Suprapubic skin (tissue), 4 donors: ENCODE measurements around the gene SLC6A12.

ENCODE experiments used
- CTCF ChIP-seq, 2 donors: fragments of 200-600 bp in 1 of 2; fragments of 450-650 bp in 1 of 2; sonication (generic) in 1 of 2; IDR thresholded peaks; one replicate each; pipeline ENCODE4 v1.5.1; 2016 to 2019; ENCODE audit warnings: antibody characterized with exemption in 2 of 2, mild to moderate bottlenecking in 1 of 2, moderate library complexity in 1 of 2
- EP300 ChIP-seq: sonication (generic); formaldehyde crosslinking; IDR thresholded peaks from one replicate; pipeline ENCODE4 v1.6.1; 2017; ENCODE audit warnings: antibody characterized with exemption
- POLR2A ChIP-seq, 2 donors: fragments of 450-650 bp; IDR thresholded peaks; one replicate each; pipeline ENCODE4 v1.6.1; 2017; ENCODE audit warnings: antibody characterized with exemption in 2 of 2, mild to moderate bottlenecking in 2 of 2, moderate library complexity in 2 of 2
- POLR2AphosphoS5 ChIP-seq, 3 donors: sonication (generic); formaldehyde crosslinking; IDR thresholded peaks; one replicate each; pipeline ENCODE4 v1.6.1; 2017; ENCODE audit warnings: antibody characterized with exemption in 3 of 3

GRCh38 chr12:188910-189621 lies 24.9 kb downstream of the SLC6A12 start:
- peak; percentile 28 to 91 for TF ChIP-seq CTCF (IDR thresholded peaks at IDR 0.05)
- TF ChIP-seq POLR2A (IDR thresholded peaks at IDR 0.05), result no peak
- TF ChIP-seq POLR2AphosphoS5 (IDR thresholded peaks at IDR 0.05), result no peak
- TF ChIP-seq EP300, result no peak
